Measurements from ENCODE around the gene NDUFB7.
"Not testable (repeated sequence)": the region's sequence is repeated elsewhere in the genome, so short reads cannot be mapped to it uniquely, and the experiment has no call there.

NDUFB7 gene

GRCh38 chr19:14575428-14575980, 3.6 kb upstream of the NDUFB7 start:
- no peak for DNase-seq

- DNase-seq = no peak
Observed at GRCh38 chr19:14570864-14571527, 870 bp downstream of the NDUFB7 start.

- DNase-seq = no peak
Observed at GRCh38 chr19:14567079-14567478, 4.8 kb downstream of the NDUFB7 start.

GRCh38 chr19:14566712-14567077, 5.2 kb downstream of the NDUFB7 start:
- no peak for DNase-seq

- DNase-seq = no peak
Observed at GRCh38 chr19:14565765-14566711, 5.8 kb downstream of the NDUFB7 start.

GRCh38 chr19:14565298-14565679, 6.6 kb downstream of the NDUFB7 start:
- DNase-seq = peak in 9 of 58 donors; percentile 31 to 59 (median 37)

- DNase-seq = not testable (repeated sequence)
Observed at GRCh38 chr19:14564652-14565297, 7.1 kb downstream of the NDUFB7 start.

GRCh38 chr19:14563989-14564651, 7.7 kb downstream of the NDUFB7 start:
- DNase-seq = no peak

- DNase-seq = no peak
Observed at GRCh38 chr19:14563590-14563926, 8.3 kb downstream of the NDUFB7 start.

- DNase-seq = no peak
Observed at GRCh38 chr19:14562660-14563589, 8.9 kb downstream of the NDUFB7 start.

GRCh38 chr19:14561847-14562351, 10.0 kb downstream of the NDUFB7 start:
- peak in 51 of 58 donors; percentile 18 to 84 (median 63) for DNase-seq

GRCh38 chr19:14561249-14561648, 10.6 kb downstream of the NDUFB7 start:
- DNase-seq = no peak

- no peak for DNase-seq
Observed at GRCh38 chr19:14560776-14561108, 11.1 kb downstream of the NDUFB7 start.

GRCh38 chr19:14559916-14560775, 11.7 kb downstream of the NDUFB7 start:
- no peak for DNase-seq

- DNase-seq = peak in 1 of 58 donors; percentile 16
Observed at GRCh38 chr19:14558370-14559066, 13.3 kb downstream of the NDUFB7 start.

GRCh38 chr19:14556662-14557188, 15.1 kb downstream of the NDUFB7 start:
- DNase-seq = peak in 55 of 58 donors; percentile 26 to 87 (median 70)

- DNase-seq = no peak
Observed at GRCh38 chr19:14555918-14556661, 15.8 kb downstream of the NDUFB7 start.
